Neural cell (in vitro differentiated cells): ENCODE measurements around the gene CIAO1.

ENCODE experiments used
- EZH2 ChIP-seq: fragments of 200-600, 300-800 bp; shearing (Covaris generic), sonication (generic); IDR thresholded peaks from 2 replicates; pipeline ENCODE4 v1.6.1; 2014; ENCODE audit warnings: antibody characterized with exemption, low read length, borderline replicate concordance, mild to moderate bottlenecking; ENCODE audit not compliant: insufficient read depth, poor library complexity, severe bottlenecking
- POLR2AphosphoS5 ChIP-seq: IDR thresholded peaks from 2 replicates; pipeline ENCODE4 v1.6.1; 2012
- TF ChIP-seq, protein P1 (sequence below): IDR thresholded peaks from 2 replicates; pipeline ENCODE4 v1.6.1; 2012; ENCODE audit warnings: borderline replicate concordance
- TF ChIP-seq, protein P2 (sequence below): fragments of 450-650 bp; IDR thresholded peaks from 2 replicates; pipeline ENCODE4 v1.5.1; 2014; ENCODE audit warnings: antibody characterized with exemption, mild to moderate bottlenecking, moderate library complexity; ENCODE audit not compliant: poor library complexity, severe bottlenecking

DNA sequence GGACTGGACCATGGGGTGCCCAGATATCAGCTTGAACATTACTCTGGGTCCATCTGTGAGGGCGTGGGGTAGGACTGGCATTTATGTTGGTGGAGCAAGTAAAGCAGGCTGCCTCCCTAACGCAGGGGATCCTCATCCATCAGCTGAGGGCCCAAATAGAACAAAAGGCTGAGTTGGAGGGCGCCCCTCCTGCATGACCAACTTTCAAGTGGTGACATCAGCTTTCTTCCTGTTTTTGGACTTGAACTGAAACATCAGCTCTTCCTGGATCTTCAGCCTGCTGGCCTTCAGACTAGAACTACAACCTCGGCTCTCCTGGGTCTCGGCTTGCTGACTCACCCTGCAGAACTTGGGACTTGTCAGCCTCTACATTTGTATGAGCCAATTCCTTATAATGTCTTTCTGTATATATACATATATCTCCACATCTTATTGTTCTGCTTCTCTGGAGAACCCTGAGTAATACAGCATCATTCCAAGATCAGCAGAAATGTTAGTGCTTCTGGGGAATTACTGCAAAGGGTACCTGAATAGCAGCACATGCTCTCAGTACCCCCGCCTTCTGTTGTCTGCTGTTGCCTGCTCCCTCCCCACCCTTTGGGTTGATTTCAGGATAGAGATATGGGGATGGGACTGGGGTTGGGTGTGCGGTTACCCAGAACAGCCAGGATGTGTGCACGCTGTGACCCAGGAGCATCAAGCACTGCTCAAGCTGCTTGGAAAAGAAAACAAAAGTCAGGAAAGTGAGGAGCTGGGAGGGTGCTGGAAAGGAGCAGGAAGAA is 20.2 kb upstream of the CIAO1 start:
- no peak for TF ChIP-seq EZH2
- TF ChIP-seq, protein P1, sequence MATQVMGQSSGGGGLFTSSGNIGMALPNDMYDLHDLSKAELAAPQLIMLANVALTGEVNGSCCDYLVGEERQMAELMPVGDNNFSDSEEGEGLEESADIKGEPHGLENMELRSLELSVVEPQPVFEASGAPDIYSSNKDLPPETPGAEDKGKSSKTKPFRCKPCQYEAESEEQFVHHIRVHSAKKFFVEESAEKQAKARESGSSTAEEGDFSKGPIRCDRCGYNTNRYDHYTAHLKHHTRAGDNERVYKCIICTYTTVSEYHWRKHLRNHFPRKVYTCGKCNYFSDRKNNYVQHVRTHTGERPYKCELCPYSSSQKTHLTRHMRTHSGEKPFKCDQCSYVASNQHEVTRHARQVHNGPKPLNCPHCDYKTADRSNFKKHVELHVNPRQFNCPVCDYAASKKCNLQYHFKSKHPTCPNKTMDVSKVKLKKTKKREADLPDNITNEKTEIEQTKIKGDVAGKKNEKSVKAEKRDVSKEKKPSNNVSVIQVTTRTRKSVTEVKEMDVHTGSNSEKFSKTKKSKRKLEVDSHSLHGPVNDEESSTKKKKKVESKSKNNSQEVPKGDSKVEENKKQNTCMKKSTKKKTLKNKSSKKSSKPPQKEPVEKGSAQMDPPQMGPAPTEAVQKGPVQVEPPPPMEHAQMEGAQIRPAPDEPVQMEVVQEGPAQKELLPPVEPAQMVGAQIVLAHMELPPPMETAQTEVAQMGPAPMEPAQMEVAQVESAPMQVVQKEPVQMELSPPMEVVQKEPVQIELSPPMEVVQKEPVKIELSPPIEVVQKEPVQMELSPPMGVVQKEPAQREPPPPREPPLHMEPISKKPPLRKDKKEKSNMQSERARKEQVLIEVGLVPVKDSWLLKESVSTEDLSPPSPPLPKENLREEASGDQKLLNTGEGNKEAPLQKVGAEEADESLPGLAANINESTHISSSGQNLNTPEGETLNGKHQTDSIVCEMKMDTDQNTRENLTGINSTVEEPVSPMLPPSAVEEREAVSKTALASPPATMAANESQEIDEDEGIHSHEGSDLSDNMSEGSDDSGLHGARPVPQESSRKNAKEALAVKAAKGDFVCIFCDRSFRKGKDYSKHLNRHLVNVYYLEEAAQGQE = no peak
- TF ChIP-seq, protein P2, sequence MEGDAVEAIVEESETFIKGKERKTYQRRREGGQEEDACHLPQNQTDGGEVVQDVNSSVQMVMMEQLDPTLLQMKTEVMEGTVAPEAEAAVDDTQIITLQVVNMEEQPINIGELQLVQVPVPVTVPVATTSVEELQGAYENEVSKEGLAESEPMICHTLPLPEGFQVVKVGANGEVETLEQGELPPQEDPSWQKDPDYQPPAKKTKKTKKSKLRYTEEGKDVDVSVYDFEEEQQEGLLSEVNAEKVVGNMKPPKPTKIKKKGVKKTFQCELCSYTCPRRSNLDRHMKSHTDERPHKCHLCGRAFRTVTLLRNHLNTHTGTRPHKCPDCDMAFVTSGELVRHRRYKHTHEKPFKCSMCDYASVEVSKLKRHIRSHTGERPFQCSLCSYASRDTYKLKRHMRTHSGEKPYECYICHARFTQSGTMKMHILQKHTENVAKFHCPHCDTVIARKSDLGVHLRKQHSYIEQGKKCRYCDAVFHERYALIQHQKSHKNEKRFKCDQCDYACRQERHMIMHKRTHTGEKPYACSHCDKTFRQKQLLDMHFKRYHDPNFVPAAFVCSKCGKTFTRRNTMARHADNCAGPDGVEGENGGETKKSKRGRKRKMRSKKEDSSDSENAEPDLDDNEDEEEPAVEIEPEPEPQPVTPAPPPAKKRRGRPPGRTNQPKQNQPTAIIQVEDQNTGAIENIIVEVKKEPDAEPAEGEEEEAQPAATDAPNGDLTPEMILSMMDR = no peak
- TF ChIP-seq POLR2AphosphoS5 = no peak
